ENCODE measurements around the gene DECR2. TPM values are rescaled to one million over a fixed set of nuclear protein-coding genes. Genes with fewer than 3 reads are reported as not detected.
A peak's percentile ranks its signal among the peaks of the same experiment; 100 is the strongest.
"Not testable (repeated sequence)": the region's sequence is repeated elsewhere in the genome, so short reads cannot be mapped to it uniquely, and the experiment has no call there.

Gene DECR2
- polyA plus RNA-seq, 4 donors: 28.1 to 42.0 (median 31.9) TPM

GRCh38 chr16:398561-399339 is 2.9 kb upstream of the DECR2 start:
- DNase-seq (ENCODE audit: low read depth in 4 of 4, low spot score in 2 of 4): no peak

GRCh38 chr16:399340-400019 is 2.2 kb upstream of the DECR2 start:
- no peak for DNase-seq (ENCODE audit: low read depth in 4 of 4, low spot score in 2 of 4)

GRCh38 chr16:400061-400591 is 1.6 kb upstream of the DECR2 start:
- DNase-seq (ENCODE audit: low read depth in 4 of 4, low spot score in 2 of 4): no peak

GRCh38 chr16:404971-405486 is 3.3 kb downstream of the DECR2 start:
- DNase-seq (ENCODE audit: low read depth in 4 of 4, low spot score in 2 of 4): no peak

GRCh38 chr16:405548-406506 is 4.1 kb downstream of the DECR2 start:
- no peak for DNase-seq (ENCODE audit: low read depth in 4 of 4, low spot score in 2 of 4)

GRCh38 chr16:407253-407652 is 5.6 kb downstream of the DECR2 start:
- DNase-seq (ENCODE audit: low read depth in 4 of 4, low spot score in 2 of 4): no peak

GRCh38 chr16:410516-411178 is 9.0 kb downstream of the DECR2 start:
- no peak for DNase-seq (ENCODE audit: low read depth in 4 of 4, low spot score in 2 of 4)

- no peak for DNase-seq (ENCODE audit: low read depth in 4 of 4, low spot score in 2 of 4)
Observed at GRCh38 chr16:411576-412265, 10.0 kb downstream of the DECR2 start.

GRCh38 chr16:414395-415169 is 12.9 kb downstream of the DECR2 start:
- no peak for DNase-seq (ENCODE audit: low read depth in 4 of 4, low spot score in 2 of 4)

- DNase-seq (ENCODE audit: low read depth in 4 of 4, low spot score in 2 of 4): not testable (repeated sequence)
Observed at GRCh38 chr16:415170-415498, 13.4 kb downstream of the DECR2 start.

- DNase-seq (ENCODE audit: low read depth in 4 of 4, low spot score in 2 of 4): not testable (repeated sequence)
Observed at GRCh38 chr16:422179-422578, 20.5 kb downstream of the DECR2 start.

GRCh38 chr16:424033-424622 is 22.4 kb downstream of the DECR2 start:
- DNase-seq (ENCODE audit: low read depth in 4 of 4, low spot score in 2 of 4): no peak

- DNase-seq (ENCODE audit: low read depth in 4 of 4, low spot score in 2 of 4): no peak
Observed at GRCh38 chr16:424623-425081, 23.0 kb downstream of the DECR2 start.

- DNase-seq (ENCODE audit: low read depth in 4 of 4, low spot score in 2 of 4): peak; percentile 56 to 74 (median 64)
Observed at GRCh38 chr16:425082-425718, 23.5 kb downstream of the DECR2 start, which contains the start of gene RAB11FIP3. Gene RAB11FIP3 (plus strand): TSS chr16:425649. CDS start chr16:426007, 358 bp downstream.

- DNase-seq (ENCODE audit: low read depth in 4 of 4, low spot score in 2 of 4): no peak
Observed at GRCh38 chr16:425740-426114, 24.0 kb downstream of the DECR2 start.

- no peak for DNase-seq (ENCODE audit: low read depth in 4 of 4, low spot score in 2 of 4)
Observed at GRCh38 chr16:426115-426905, 24.6 kb downstream of the DECR2 start.

GRCh38 chr16:426906-427249 is 25.2 kb downstream of the DECR2 start:
- DNase-seq (ENCODE audit: low read depth in 4 of 4, low spot score in 2 of 4): no peak
